ENCODE data around the gene MYZAP. TPM values are rescaled to one million over a fixed set of nuclear protein-coding genes. Genes with fewer than 3 reads are reported as not detected.

MYZAP gene
- total RNA-seq, 2 experiments from 2014 or later = 0.18 TPM; not detected in 1

GRCh38 chr15:57649138-57649537, 57.4 kb downstream of the MYZAP start:
- POLR2A ChIA-PET = no interaction called here
- CTCF ChIA-PET = no interaction called here
- Mint-ChIP-seq H3K27me3 (peaks cover 10% of the 10 kb centered on the region), H3K4me3 (no peak overlapping the region), H3K9me3 (no peaks in the 10 kb centered on the region), H3K36me3 (ENCODE audit: low read depth) (no peaks in the 10 kb centered on the region), H3K27ac (no peak overlapping the region), H3K4me1 (peaks cover 18% of the 10 kb centered on the region)
- DNase-seq = no peak

GRCh38 chr15:57651445-57651844, 59.7 kb downstream of the MYZAP start:
- Mint-ChIP-seq H3K36me3 (ENCODE audit: low read depth) (no peaks in the 10 kb centered on the region), H3K27ac (no peak overlapping the region), H3K9me3 (no peaks in the 10 kb centered on the region), H3K4me1 (peaks cover 18% of the 10 kb centered on the region), H3K4me3 (no peak overlapping the region), H3K27me3 (peaks cover 4% of the 10 kb centered on the region)
- CTCF ChIA-PET = interaction anchor here (1.4 kb wide), 1 partner anchor 10 kb away, joined by 4 read pairs; no protein-coding TSS in a partner anchor
- POLR2A ChIA-PET = interaction anchor here (1.8 kb wide), 1 partner anchor 55 kb away, joined by 5 read pairs; the partner anchor contains the start of gene POLR2M
- DNase-seq = peak; percentile 21

GRCh38 chr15:57652481-57652880, 60.8 kb downstream of the MYZAP start:
- ChIA-PET POLR2A (no interaction called here), CTCF (no interaction called here)
- H3K4me1 Mint-ChIP-seq = peaks cover 18% of the 10 kb centered on the region
- H3K36me3 Mint-ChIP-seq (ENCODE audit: low read depth) = no peaks in the 10 kb centered on the region
- no peak overlapping the region for H3K4me3 Mint-ChIP-seq
- no peak for DNase-seq
- peaks cover 4% of the 10 kb centered on the region for H3K27me3 Mint-ChIP-seq
- no peak overlapping the region for H3K27ac Mint-ChIP-seq
- H3K9me3 Mint-ChIP-seq = no peaks in the 10 kb centered on the region

GRCh38 chr15:57654153-57654852, 62.6 kb downstream of the MYZAP start:
- H3K27me3 Mint-ChIP-seq = peaks cover 7% of the 10 kb centered on the region
- ChIA-PET POLR2A (no interaction called here), CTCF (interaction anchor here (1.1 kb wide), 1 partner anchor 12 kb away, joined by 3 read pairs; no protein-coding TSS in a partner anchor)
- peaks cover 18% of the 10 kb centered on the region for H3K4me1 Mint-ChIP-seq
- no peak for DNase-seq
- no peak overlapping the region for H3K4me3 Mint-ChIP-seq
- H3K36me3 Mint-ChIP-seq (ENCODE audit: low read depth) = no peaks in the 10 kb centered on the region
- no peaks in the 10 kb centered on the region for H3K9me3 Mint-ChIP-seq
- no peak overlapping the region for H3K27ac Mint-ChIP-seq

- ChIA-PET POLR2A (no interaction called here), CTCF (interaction anchor here (1.3 to 1.5 kb wide), 2 partner anchors 13 to 48 kb away, joined by 3 to 6 read pairs; no protein-coding TSS in a partner anchor)
- H3K27me3 Mint-ChIP-seq = peaks cover 5% of the 10 kb centered on the region
- H3K4me3 Mint-ChIP-seq = no peak overlapping the region
- DNase-seq = no peak
- H3K9me3 Mint-ChIP-seq = no peaks in the 10 kb centered on the region
- no peaks in the 10 kb centered on the region for H3K36me3 Mint-ChIP-seq (ENCODE audit: low read depth)
- H3K4me1 Mint-ChIP-seq = peaks cover 18% of the 10 kb centered on the region
- H3K27ac Mint-ChIP-seq = no peak overlapping the region
Measured at GRCh38 chr15:57655053-57655452, 63.3 kb downstream of the MYZAP start.

- no peak for DNase-seq
- Mint-ChIP-seq H3K4me1 (peaks cover 13% of the 10 kb centered on the region), H3K27me3 (peaks cover 3% of the 10 kb centered on the region), H3K27ac (no peak overlapping the region), H3K36me3 (ENCODE audit: low read depth) (no peaks in the 10 kb centered on the region), H3K4me3 (no peak overlapping the region), H3K9me3 (no peaks in the 10 kb centered on the region)
- POLR2A ChIA-PET = interaction anchor here (1.2 kb wide), 1 partner anchor 23 kb away, joined by 3 read pairs; no protein-coding TSS in a partner anchor
- CTCF ChIA-PET = interaction anchor here (1.0 to 1.5 kb wide), 4 partner anchors 14 to 96 kb away, joined by 3 to 6 read pairs (median 3); no protein-coding TSS in a partner anchor
Measured at GRCh38 chr15:57655809-57656208, 64.1 kb downstream of the MYZAP start.

- H3K27ac Mint-ChIP-seq = no peak overlapping the region
- CTCF ChIA-PET = interaction anchor here (1.0 to 1.5 kb wide), 5 partner anchors 15 to 410 kb away, joined by 3 to 6 read pairs (median 3); no protein-coding TSS in a partner anchor
- no peak for DNase-seq
- peaks cover 3% of the 10 kb centered on the region for H3K27me3 Mint-ChIP-seq
- POLR2A ChIA-PET = interaction anchor here (1.2 kb wide), 1 partner anchor 24 kb away, joined by 3 read pairs; no protein-coding TSS in a partner anchor
- no peak overlapping the region for H3K4me3 Mint-ChIP-seq
- H3K36me3 Mint-ChIP-seq (ENCODE audit: low read depth) = no peaks in the 10 kb centered on the region
- H3K4me1 Mint-ChIP-seq = peaks cover 8% of the 10 kb centered on the region
- H3K9me3 Mint-ChIP-seq = no peaks in the 10 kb centered on the region
Measured at GRCh38 chr15:57656434-57656833, 64.7 kb downstream of the MYZAP start.

GRCh38 chr15:57657619-57658018, 65.9 kb downstream of the MYZAP start:
- CTCF ChIA-PET = interaction anchor here (1.0 kb wide), 1 partner anchor 409 kb away, joined by 3 read pairs; no protein-coding TSS in a partner anchor
- POLR2A ChIA-PET = no interaction called here
- H3K9me3 Mint-ChIP-seq = no peaks in the 10 kb centered on the region
- no peak overlapping the region for H3K4me3 Mint-ChIP-seq
- H3K36me3 Mint-ChIP-seq (ENCODE audit: low read depth) = no peaks in the 10 kb centered on the region
- H3K27me3 Mint-ChIP-seq = peaks cover 7% of the 10 kb centered on the region
- H3K4me1 Mint-ChIP-seq = no peaks in the 10 kb centered on the region
- DNase-seq = no peak
- no peak overlapping the region for H3K27ac Mint-ChIP-seq

GRCh38 chr15:57662091-57662744, 70.5 kb downstream of the MYZAP start:
- no peak overlapping the region for H3K4me3 Mint-ChIP-seq
- H3K27ac Mint-ChIP-seq = no peak overlapping the region
- CTCF ChIA-PET = no interaction called here
- H3K9me3 Mint-ChIP-seq = no peaks in the 10 kb centered on the region
- no peak for DNase-seq
- no peaks in the 10 kb centered on the region for H3K36me3 Mint-ChIP-seq (ENCODE audit: low read depth)
- peaks cover 7% of the 10 kb centered on the region for H3K27me3 Mint-ChIP-seq
- POLR2A ChIA-PET = interaction anchor here (1.6 kb wide), 1 partner anchor 44 kb away, joined by 4 read pairs; the partner anchor contains the start of gene POLR2M
- no peaks in the 10 kb centered on the region for H3K4me1 Mint-ChIP-seq

GRCh38 chr15:57662802-57663201, 71.1 kb downstream of the MYZAP start:
- H3K4me3 Mint-ChIP-seq = no peak overlapping the region
- POLR2A ChIA-PET = no interaction called here
- DNase-seq = no peak
- no peaks in the 10 kb centered on the region for H3K9me3 Mint-ChIP-seq
- no peak overlapping the region for H3K27ac Mint-ChIP-seq
- no peaks in the 10 kb centered on the region for H3K4me1 Mint-ChIP-seq
- no peaks in the 10 kb centered on the region for H3K36me3 Mint-ChIP-seq (ENCODE audit: low read depth)
- peaks cover 7% of the 10 kb centered on the region for H3K27me3 Mint-ChIP-seq
- CTCF ChIA-PET = no interaction called here

GRCh38 chr15:57663262-57663661, 71.6 kb downstream of the MYZAP start:
- no peaks in the 10 kb centered on the region for H3K36me3 Mint-ChIP-seq (ENCODE audit: low read depth)
- no peak overlapping the region for H3K27ac Mint-ChIP-seq
- no peaks in the 10 kb centered on the region for H3K9me3 Mint-ChIP-seq
- peaks cover 7% of the 10 kb centered on the region for H3K27me3 Mint-ChIP-seq
- H3K4me3 Mint-ChIP-seq = no peak overlapping the region
- ChIA-PET POLR2A (no interaction called here), CTCF (no interaction called here)
- H3K4me1 Mint-ChIP-seq = no peaks in the 10 kb centered on the region
- DNase-seq = no peak

GRCh38 chr15:57665194-57665593, 73.5 kb downstream of the MYZAP start:
- CTCF ChIA-PET = interaction anchor here (1.7 kb wide), 1 partner anchor 406 kb away, joined by 4 read pairs; no protein-coding TSS in a partner anchor
- Mint-ChIP-seq H3K36me3 (ENCODE audit: low read depth) (no peaks in the 10 kb centered on the region), H3K9me3 (no peaks in the 10 kb centered on the region), H3K4me3 (no peak overlapping the region), H3K27me3 (peaks cover 17% of the 10 kb centered on the region), H3K27ac (no peak overlapping the region), H3K4me1 (no peaks in the 10 kb centered on the region)
- DNase-seq = no peak
- POLR2A ChIA-PET = interaction anchor here (1.1 kb wide), 1 partner anchor 42 kb away, joined by 4 read pairs; the partner anchor contains the start of gene POLR2M

GRCh38 chr15:57665939-57666338, 74.2 kb downstream of the MYZAP start:
- H3K4me1 Mint-ChIP-seq = no peaks in the 10 kb centered on the region
- peaks cover 21% of the 10 kb centered on the region for H3K27me3 Mint-ChIP-seq
- no peaks in the 10 kb centered on the region for H3K9me3 Mint-ChIP-seq
- H3K4me3 Mint-ChIP-seq = no peak overlapping the region
- CTCF ChIA-PET = interaction anchor here (1.7 kb wide), 1 partner anchor 405 kb away, joined by 4 read pairs; no protein-coding TSS in a partner anchor
- H3K36me3 Mint-ChIP-seq (ENCODE audit: low read depth) = no peaks in the 10 kb centered on the region
- no peak overlapping the region for H3K27ac Mint-ChIP-seq
- POLR2A ChIA-PET = interaction anchor here (1.1 kb wide), 1 partner anchor 41 kb away, joined by 4 read pairs; the partner anchor contains the start of gene POLR2M
- no peak for DNase-seq

Measured in activated CD4-positive, alpha-beta memory T cell treated with anti-CD3 and anti-CD28 coated beads, Interleukin-2, amount 10 ng/mL, durations not matched to agents 7 days and 5 days (primary cell).